HG03439 (cell line): ENCODE measurements around the gene S100A12.

Experiments used
- ATAC-seq: cut with Tn5 transposase; IDR thresholded peaks from one replicate; pipeline ENCODE4 v1.9.1; 2021; ENCODE audit warnings: mild to moderate bottlenecking, moderate library complexity; ENCODE audit not compliant: unreplicated experiment

S100A12 gene

DNA sequence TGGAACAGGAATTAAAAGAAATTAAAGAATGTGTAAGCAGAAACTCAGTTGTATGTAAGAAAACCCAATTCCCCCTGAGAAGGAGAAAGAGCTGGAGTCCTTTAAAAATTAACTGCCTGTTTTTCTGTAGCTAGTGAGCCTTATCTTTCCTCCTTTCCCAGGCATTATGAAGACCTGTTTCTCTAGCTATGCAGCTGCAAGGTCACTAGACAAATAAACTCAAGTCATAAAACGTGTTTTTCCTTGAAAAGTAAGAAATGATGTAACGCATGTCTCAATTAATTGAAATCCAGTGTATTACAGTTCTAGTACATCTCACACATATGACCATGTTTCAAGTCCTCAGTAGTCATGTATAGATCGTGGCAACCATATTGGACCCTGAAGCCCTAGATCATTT is 5.3 kb downstream of the S100A12 start:
- no peak for ATAC-seq

DNA sequence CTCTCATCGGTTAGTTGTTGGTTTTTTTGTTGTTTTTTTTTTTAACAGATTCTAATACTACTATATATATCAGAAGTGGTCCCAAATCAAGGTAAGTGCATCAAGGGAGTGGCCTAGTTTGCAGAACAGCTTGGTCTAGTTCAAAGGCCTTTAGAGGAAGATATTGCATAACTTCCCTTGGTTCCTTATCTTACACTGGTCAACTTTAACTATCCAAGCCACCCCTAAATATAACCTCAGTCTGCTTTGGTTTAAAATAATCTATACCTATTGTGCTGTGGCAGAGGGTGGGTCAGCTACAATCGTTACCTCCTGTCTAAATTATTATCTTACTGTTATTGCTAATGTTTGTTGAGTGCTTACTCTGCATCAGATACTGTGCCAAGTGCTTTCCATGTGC is 6.9 kb downstream of the S100A12 start:
- ATAC-seq, result no peak

DNA sequence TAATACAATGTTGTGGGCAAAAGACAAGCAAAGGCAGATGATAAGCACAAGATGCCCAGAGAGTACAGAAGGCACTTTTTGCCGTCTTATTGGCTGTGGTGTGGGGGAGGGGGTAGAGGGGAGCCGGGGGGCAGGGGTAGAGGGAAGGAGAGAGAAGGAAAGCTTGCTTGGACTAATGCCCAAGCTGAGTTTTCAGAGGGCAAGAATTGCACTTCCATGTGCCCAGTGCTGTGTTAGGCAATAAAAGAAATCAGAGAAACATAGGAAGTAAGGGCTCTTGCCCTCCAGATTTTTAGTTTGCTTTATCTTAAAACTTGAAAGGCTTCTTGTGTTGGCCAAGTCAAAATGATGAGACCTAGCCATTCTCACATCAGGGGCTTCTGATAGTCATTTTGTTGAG is 8.3 kb downstream of the S100A12 start:
- no peak for ATAC-seq

GRCh38 chr1:153366261-153366660 is 9.2 kb downstream of the S100A12 start:
- no peak for ATAC-seq

GRCh38 chr1:153365696-153366095 is 9.7 kb downstream of the S100A12 start:
- no peak for ATAC-seq

- no peak for ATAC-seq
These were observed 10.4 kb downstream of the S100A12 start for GRCh38 chr1:153364766-153365666.

DNA sequence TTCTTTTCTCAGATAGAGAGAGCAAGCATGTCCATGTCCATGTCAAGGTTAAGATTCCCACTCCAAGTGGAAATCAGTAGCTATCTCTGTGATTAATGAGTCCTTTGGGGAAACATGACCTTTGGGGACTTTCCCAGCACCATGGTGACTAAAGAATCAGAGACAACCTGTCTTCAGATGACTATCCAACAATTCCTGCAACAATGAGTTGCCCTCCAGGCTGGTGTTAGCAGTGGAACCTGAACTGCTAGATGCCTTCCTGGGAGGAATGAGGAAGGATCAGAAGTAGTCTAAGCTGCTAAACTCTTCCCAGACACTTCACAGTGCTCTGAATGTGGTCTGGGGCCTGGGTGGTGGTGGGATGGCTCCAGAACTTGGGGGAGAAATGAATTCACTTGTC is 11.3 kb downstream of the S100A12 start:
- ATAC-seq, result no peak

GRCh38 chr1:153363641-153364040 is 11.8 kb downstream of the S100A12 start:
- ATAC-seq, result no peak

GRCh38 chr1:153362187-153362775 is 13.1 kb downstream of the S100A12 start:
- ATAC-seq, result no peak

DNA sequence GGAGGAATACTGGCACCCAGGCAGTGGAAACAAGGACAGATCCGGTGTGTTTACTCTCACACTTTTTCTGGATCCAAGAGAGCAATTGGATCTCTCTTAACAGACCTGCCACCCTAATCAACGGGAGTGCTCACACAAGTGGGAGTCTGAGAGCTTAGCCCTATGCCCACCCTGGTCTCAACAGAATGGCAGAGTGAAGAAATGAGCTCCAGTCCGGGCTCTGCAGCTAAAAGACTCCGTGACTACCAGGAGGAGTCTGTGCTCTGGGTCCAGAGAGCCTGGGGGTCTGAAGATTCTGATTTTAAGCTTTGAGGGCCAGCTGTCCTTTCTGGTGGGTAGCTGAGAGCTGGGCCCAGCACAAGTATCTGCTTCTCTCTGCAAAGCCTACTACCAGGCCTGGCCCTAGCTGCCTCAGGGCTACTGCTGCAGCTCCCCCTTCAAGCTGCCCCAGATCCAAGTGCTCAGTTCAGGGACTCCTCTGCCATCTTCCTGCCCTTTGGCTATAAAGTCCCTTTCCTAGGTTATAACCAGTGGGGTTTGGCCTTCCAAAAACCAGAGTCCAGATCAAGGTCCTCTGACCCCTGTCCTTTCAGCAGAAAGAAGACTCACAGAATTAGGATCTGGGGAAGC is 13.8 kb downstream of the S100A12 start:
- ATAC-seq, result no peak

GRCh38 chr1:153360592-153361479 is 14.6 kb downstream of the S100A12 start:
- no peak for ATAC-seq

DNA sequence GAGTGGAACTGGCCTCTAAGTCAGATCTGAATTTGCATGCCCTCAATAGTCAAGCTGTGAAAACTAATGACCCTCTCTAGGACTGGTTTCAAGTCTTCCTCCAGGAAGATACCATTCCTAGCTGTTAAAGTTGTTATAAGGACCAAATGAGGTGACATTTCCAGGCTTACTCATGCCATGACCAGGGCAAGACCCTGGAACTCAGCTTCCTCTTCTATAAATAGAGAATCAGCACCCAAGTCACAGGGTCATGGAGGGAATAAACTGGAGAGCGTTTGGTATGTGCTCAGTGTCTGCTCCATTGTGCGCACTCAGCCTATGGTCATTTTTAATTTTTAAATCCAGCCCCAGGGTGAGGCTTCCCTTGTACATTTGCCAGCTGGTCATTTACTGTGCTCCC is 15.2 kb downstream of the S100A12 start:
- ATAC-seq, result no peak

DNA sequence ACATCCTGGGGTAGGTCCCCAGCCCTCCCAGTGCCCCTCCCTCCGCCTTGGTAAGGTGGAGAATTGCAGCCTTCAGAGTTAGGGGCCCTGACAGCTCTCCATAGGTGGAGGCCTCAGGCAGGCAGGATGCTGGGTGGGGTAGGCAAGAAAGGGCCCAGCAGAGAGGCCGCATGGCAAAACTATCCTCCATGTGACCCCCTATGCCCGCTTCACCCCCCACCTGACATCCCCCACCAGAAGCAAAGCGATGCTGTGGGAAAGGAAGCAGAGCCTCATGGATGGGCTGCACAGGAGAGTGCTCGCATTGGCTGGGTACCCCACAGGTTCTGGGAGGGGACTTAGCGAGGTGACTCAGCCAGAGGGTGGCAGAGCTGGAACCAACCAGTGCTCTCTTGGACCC is 16.2 kb downstream of the S100A12 start:
- no peak for ATAC-seq

DNA sequence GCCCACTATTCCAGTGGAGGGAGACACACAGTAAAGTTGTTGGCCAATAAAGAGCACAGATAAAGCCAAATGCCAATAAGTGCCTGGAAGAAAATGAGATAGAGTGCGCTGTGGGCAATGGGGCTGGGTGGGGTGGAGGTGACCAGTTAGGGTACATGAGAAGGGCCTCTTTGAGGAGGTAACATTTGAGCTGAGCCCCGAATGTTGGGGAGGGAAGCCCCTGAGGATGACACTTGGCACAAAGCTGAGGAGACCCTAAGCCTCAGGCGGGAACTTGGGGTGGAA is 16.8 kb downstream of the S100A12 start:
- ATAC-seq, result no peak

- ATAC-seq, result no peak
These were observed 17.3 kb downstream of the S100A12 start, which contains the start of gene S100A9 for GRCh38 chr1:153357853-153358690. S100A9 (plus strand) TSS chr1:153357854; CDS start chr1:153358284, 430 bp downstream.

GRCh38 chr1:153357076-153357852 is 18.2 kb downstream of the S100A12 start:
- no peak for ATAC-seq

- ATAC-seq, result no peak
These were observed 18.9 kb downstream of the S100A12 start for GRCh38 chr1:153356392-153357075.

DNA sequence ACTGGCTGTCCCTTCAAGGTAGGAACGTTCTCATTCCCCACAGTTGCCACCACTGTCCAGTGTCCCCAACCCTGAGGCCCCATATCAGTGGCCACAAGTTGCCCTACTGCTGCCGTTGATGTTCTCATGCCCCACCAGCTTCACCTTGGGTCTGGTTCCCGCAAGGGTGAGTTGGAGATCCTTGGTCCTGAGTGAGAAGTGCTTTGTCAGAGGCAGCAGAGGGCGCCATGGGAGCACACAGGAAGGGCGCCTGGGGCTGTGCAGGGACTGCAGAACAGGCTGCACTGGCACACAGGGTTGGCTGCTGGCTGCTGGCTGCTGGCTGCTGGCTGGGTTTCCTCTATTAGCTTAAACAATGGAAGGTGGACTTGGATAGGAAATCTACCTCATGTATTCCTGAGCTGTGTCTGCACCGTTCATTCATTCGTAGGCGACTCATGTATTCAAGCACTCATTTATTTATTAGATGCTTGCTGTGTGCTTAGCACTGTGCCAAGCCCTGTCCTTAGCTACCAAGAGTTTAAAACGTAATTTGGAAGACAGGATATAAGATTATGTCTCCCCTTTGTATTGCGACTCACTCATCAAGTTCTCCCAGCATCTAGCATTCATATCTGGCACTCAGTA is 19.9 kb downstream of the S100A12 start:
- no peak for ATAC-seq
